Anterior cingulate cortex (tissue), 58 donors: ENCODE results near the gene KRT7.
A peak's percentile ranks its signal among the peaks of the same experiment; 100 is the strongest.

Source experiments
- DNase-seq, 58 donors: peaks; one replicate each; lab custom pipeline; 2025; lab: John Stamatoyannopoulos, UW

Gene KRT7

GRCh38 chr12:52232674-52233461 is at the start of gene KRT7:
Gene KRT7 (plus strand): TSS chr12:52233243. CDS start chr12:52233297, 54 bp downstream.
- no peak for DNase-seq

- peak in 2 of 58 donors; percentile 12 to 26 for DNase-seq
Measured at GRCh38 chr12:52183544-52183910, 49.5 kb upstream of the KRT7 start.

- DNase-seq, result no peak
Measured at GRCh38 chr12:52183971-52184370, 49.1 kb upstream of the KRT7 start.

- no peak for DNase-seq
Measured at GRCh38 chr12:52184813-52185212, 48.2 kb upstream of the KRT7 start.

- no peak for DNase-seq
Measured at GRCh38 chr12:52185400-52185967, 47.6 kb upstream of the KRT7 start.

- no peak for DNase-seq
Measured at GRCh38 chr12:52186118-52186840, 46.8 kb upstream of the KRT7 start.

GRCh38 chr12:52187206-52187605 is 45.8 kb upstream of the KRT7 start:
- DNase-seq, result no peak

GRCh38 chr12:52187640-52188039 is 45.4 kb upstream of the KRT7 start:
- DNase-seq, result no peak

GRCh38 chr12:52188658-52189057 is 44.4 kb upstream of the KRT7 start:
- DNase-seq, result no peak

- no peak for DNase-seq
Measured at GRCh38 chr12:52189376-52190174, 43.5 kb upstream of the KRT7 start.

GRCh38 chr12:52190860-52191729 is 41.9 kb upstream of the KRT7 start:
- DNase-seq, result no peak

- peak in 32 of 58 donors; percentile 7 to 87 (median 32) for DNase-seq
Measured at GRCh38 chr12:52191841-52192791, 40.9 kb upstream of the KRT7 start, which contains the start of gene KRT80. Gene KRT80 (minus strand): TSS chr12:52192014. CDS start chr12:52191902, 112 bp downstream.

- no peak for DNase-seq
Measured at GRCh38 chr12:52193532-52193931, 39.5 kb upstream of the KRT7 start.

GRCh38 chr12:52193991-52194390 is 39.1 kb upstream of the KRT7 start:
- DNase-seq, result no peak

GRCh38 chr12:52195065-52195730 is 37.8 kb upstream of the KRT7 start:
- no peak for DNase-seq

- peak in 1 of 58 donors; percentile 31 for DNase-seq
Measured at GRCh38 chr12:52197371-52198231, 35.4 kb upstream of the KRT7 start.
